ENCODE measurements around the gene UBXN2A.

UBXN2A gene

GRCh38 chr2:23939987-23940717, at the start of gene UBXN2A:
UBXN2A (plus strand) TSS chr2:23940463; CDS start chr2:23958315, 17,852 bp downstream.
- DNase-seq, result peak; percentile 76 to 81

GRCh38 chr2:23900133-23900532, 40.1 kb upstream of the UBXN2A start:
- DNase-seq, result no peak

- no peak for DNase-seq
Observed at GRCh38 chr2:23900541-23901322, 39.5 kb upstream of the UBXN2A start.

- no peak for DNase-seq
Observed at GRCh38 chr2:23901966-23902846, 38.1 kb upstream of the UBXN2A start.

- DNase-seq, result no peak
Observed at GRCh38 chr2:23903034-23903433, 37.2 kb upstream of the UBXN2A start.

GRCh38 chr2:23904215-23904614, 36.0 kb upstream of the UBXN2A start:
- DNase-seq, result no peak

- no peak for DNase-seq
Observed at GRCh38 chr2:23904692-23905091, 35.6 kb upstream of the UBXN2A start.

- no peak for DNase-seq
Observed at GRCh38 chr2:23905155-23905554, 35.1 kb upstream of the UBXN2A start.

- no peak for DNase-seq
Observed at GRCh38 chr2:23912054-23912453, 28.2 kb upstream of the UBXN2A start.

- DNase-seq, result no peak
Observed at GRCh38 chr2:23915327-23915726, 24.9 kb upstream of the UBXN2A start.

- DNase-seq, result no peak
Observed at GRCh38 chr2:23916727-23917405, 23.4 kb upstream of the UBXN2A start.

GRCh38 chr2:23918837-23919489, 21.3 kb upstream of the UBXN2A start:
- no peak for DNase-seq

GRCh38 chr2:23924589-23925359, 15.5 kb upstream of the UBXN2A start:
- DNase-seq, result no peak

GRCh38 chr2:23925702-23926289, 14.5 kb upstream of the UBXN2A start:
- DNase-seq, result peak in 1 of 2 donors; percentile 64

GRCh38 chr2:23926290-23926749, 13.9 kb upstream of the UBXN2A start:
- peak; percentile 41 to 49 for DNase-seq

GRCh38 chr2:23926750-23927571, 13.3 kb upstream of the UBXN2A start, which contains the start of gene ATAD2B:
ATAD2B (minus strand) TSS chr2:23927123; CDS start chr2:23926770, 353 bp downstream.
- peak; percentile 93 to 94 for DNase-seq

GRCh38 chr2:23934259-23934658, 6.0 kb upstream of the UBXN2A start:
- no peak for DNase-seq

GRCh38 chr2:23940718-23941620, 706 bp downstream of the UBXN2A start:
- peak; percentile 52 for DNase-seq

GRCh38 chr2:23941644-23942043, 1.4 kb downstream of the UBXN2A start:
- DNase-seq, result no peak

Data from stimulated activated CD4-positive, alpha-beta T cell treated with anti-CD3 and anti-CD28 coated beads, Interleukin-2, amount 100 ng/mL, for 24 hours (primary cell).